Kidney (tissue), 14 donors: Measurements from ENCODE around the gene IL17C. TPM values are rescaled to one million over a fixed set of nuclear protein-coding genes. Genes with fewer than 3 reads are reported as not detected.

Experiments used
- DNase-seq, 5 donors: peaks; one replicate each; pipeline ENCODE4 v3.0.0-alpha.2; 2013 to 2020
- FAIRE-seq: peaks from 2 replicates; lab custom pipeline; 2012; peaks lifted over from hg19 to GRCh38; lab: Jason Lieb, UNC
- H3K27ac ChIP-seq, 2 donors: one replicate each; pipeline ENCODE4 v1.7.0; 2013; ENCODE audit warnings: low read depth in 2 of 2, low read length in 2 of 2, inconsistent platforms in 1 of 2
- H3K27me3 ChIP-seq: one replicate; pipeline ENCODE4 v1.7.1; 2013; ENCODE audit warnings: low read length, inconsistent platforms; ENCODE audit not compliant: control insufficient read depth, insufficient read depth
- H3K36me3 ChIP-seq, 3 donors: one replicate each; pipeline versions ENCODE4 v1.7.0 to v1.7.1; 2013; ENCODE audit warnings: low read length in 3 of 3, control low read depth in 1 of 3, inconsistent platforms in 1 of 3; ENCODE audit not compliant: insufficient read depth in 3 of 3, control insufficient read depth in 2 of 3
- H3K4me1 ChIP-seq, 3 donors: one replicate each; pipeline versions ENCODE4 v1.7.0 to v1.7.1; 2013; ENCODE audit warnings: low read length in 3 of 3, inconsistent platforms in 1 of 3, low read depth in 1 of 3; ENCODE audit not compliant: control insufficient read depth in 2 of 3, insufficient read depth in 2 of 3
- H3K4me3 ChIP-seq, 3 donors: one replicate each; pipeline versions ENCODE4 v1.7.0 to v1.8.1; 2013; ENCODE audit warnings: low read length in 3 of 3, control low read depth in 1 of 3, inconsistent platforms in 1 of 3
- H3K9ac ChIP-seq, 3 donors: one replicate each; pipeline versions ENCODE4 v1.7.0 to v1.7.1; 2013; ENCODE audit warnings: low read length in 3 of 3, control low read depth in 1 of 3, inconsistent platforms in 1 of 3
- H3K9me3 ChIP-seq, 3 donors: one replicate each; pipeline versions ENCODE4 v1.7.0 to v1.7.1; 2013; ENCODE audit warnings: low read length in 3 of 3, control low read depth in 1 of 3, inconsistent platforms in 1 of 3; ENCODE audit not compliant: control insufficient read depth in 2 of 3, insufficient read depth in 1 of 3
- CTCF ChIP-seq: IDR thresholded peaks from 3 replicates; pipeline ENCODE4 v1.5.1; 2012; ENCODE audit warnings: mild to moderate bottlenecking, moderate library complexity, borderline replicate concordance; ENCODE audit not compliant: insufficient read depth; ENCODE audit errors: extremely low read depth
- intact Hi-C: fragments of 100-400 bp; cut with DNase I; formaldehyde crosslinking; loops from one replicate; pipeline ENCODE4 v1.11.1; 2022
- polyA plus RNA-seq: library from polyadenylated mRNA; stranded (reverse); fragments of 350-450 nt; fragmentation: Illumina TruSeq; extraction: RNeasy Lipid Tissue Mini Kit (QIAGEN cat#74804); gene quantifications from one replicate; pipeline ENCODE4 v1.2.3, GENCODE V29; 2014; ENCODE audit warnings: low read depth, low replicate concordance; ENCODE audit not compliant: insufficient read depth
- total RNA-seq: library from RNA; stranded (reverse); fragmentation: NEBNext Ultra II Directional; extraction: Animal tissue kit (Norgen Biotek cat#: 25700); gene quantifications from one replicate; pipeline ENCODE4 v1.2.1, GENCODE V29; 2021
- donor health status: control.
- donor health status: control.
- donor health status: control.
- donor health status: control.
- donor health status: control.
- donor health status: DM: yes; HTN: yes; CAD: no.
- donor health status: Normal renal cell carcinoma (clear cell type).

The IL17C gene
- total and polyA plus RNA-seq, 2 donors from 2014 or later = not detected

GRCh38 chr16:88654363-88655052 lies 16.1 kb downstream of the IL17C start:
- no peak overlapping the region for H3K27ac ChIP-seq
- no peak overlapping the region for H3K4me3 ChIP-seq
- DNase-seq = no peak
- FAIRE-seq = no peak
- H3K9me3 ChIP-seq = no peaks in the 10 kb centered on the region
- H3K4me1 ChIP-seq = peaks cover 0 to 7% (median 3%) of the 10 kb centered on the region in 3 donors
- no peaks in the 10 kb centered on the region for H3K27me3 ChIP-seq
- no peak for TF ChIP-seq CTCF
- peaks cover 0 to 3% (median 0%) of the 10 kb centered on the region in 3 donors for H3K36me3 ChIP-seq
- no peak overlapping the region for H3K9ac ChIP-seq
- intact Hi-C loops = no loop called here

DNA sequence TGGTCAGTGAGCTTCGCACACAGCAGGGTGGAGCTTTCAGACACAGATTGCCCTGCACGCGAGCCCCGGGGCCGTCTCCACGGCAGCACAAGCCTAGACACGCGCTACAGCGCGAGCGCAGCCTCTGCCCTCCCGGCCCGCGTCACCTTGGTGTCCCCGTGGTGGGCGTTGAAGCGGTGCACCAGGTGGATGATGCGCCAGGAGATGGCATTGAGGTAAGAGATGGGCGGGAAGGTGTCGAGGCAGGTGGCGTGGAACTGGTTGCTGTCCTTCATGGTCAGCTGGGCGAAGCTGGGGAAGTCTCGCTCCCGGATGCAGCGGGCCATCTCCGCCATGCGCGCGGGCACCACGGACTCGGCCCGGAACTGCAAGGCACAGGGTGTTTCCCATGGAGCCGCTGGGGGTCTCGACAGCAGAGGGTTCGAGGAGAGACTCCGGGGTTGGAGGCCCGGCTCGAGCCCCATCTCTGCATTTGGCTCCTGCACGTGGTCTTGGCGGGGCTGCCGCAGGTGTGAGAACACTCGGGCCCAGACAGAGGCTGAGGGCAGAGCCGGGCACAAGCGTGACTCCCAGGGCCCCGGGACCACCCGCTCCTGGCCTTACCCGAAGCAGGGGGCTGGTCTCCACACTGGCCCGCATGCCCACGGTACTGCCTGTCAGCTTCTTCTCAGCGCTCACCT lies 16.8 kb downstream of the IL17C start:
- DNase-seq (peak in 1 of 5 donors; percentile 72), FAIRE-seq (no peak)
- Histone ChIP-seq H3K27ac (no peak overlapping the region), H3K4me3 (no peak overlapping the region), H3K27me3 (no peaks in the 10 kb centered on the region), H3K36me3 (peaks cover 0 to 3% (median 0%) of the 10 kb centered on the region in 3 donors), H3K9ac (no peak overlapping the region), H3K9me3 (no peaks in the 10 kb centered on the region), H3K4me1 (peaks cover 0 to 5% (median 1%) of the 10 kb centered on the region in 3 donors)
- intact Hi-C loops = no loop called here
- TF ChIP-seq CTCF = no peak

DNA sequence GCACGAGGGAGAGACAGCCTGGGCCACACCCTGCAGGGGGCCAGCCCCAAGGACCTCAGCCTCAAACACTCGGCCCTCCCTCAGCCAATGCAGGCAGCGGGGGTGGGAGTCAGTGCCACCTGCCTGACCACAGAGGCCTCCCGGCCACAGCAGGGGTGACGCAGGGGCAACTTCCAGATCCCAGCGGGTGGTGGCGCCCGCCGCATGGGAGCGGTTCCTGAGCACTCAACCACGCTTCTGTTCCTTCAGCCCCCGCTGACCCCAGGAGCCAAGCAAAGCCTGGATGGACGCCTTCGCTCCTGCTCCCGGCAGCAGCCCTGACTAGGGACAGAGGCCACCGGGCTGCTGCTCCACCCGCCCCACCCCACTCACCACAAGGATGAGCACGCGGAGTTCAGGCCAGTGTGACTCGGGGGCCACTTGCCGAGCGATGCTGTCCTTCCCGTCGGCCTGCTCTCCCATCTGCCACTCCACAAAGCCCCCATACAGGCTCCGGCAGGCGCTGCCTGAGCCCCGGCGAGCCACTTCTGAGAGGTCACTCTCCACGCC lies 17.4 kb downstream of the IL17C start:
- FAIRE-seq = no peak
- H3K36me3 ChIP-seq = peaks cover 0 to 3% (median 0%) of the 10 kb centered on the region in 3 donors
- intact Hi-C loops = no loop called here

More for the DNA sequence above, 17.4 kb downstream of the IL17C start:
- no peak overlapping the region for H3K4me3 ChIP-seq
- H3K9ac ChIP-seq = no peak overlapping the region
- TF ChIP-seq CTCF = no peak
- H3K9me3 ChIP-seq = no peaks in the 10 kb centered on the region
- no peaks in the 10 kb centered on the region for H3K27me3 ChIP-seq
- DNase-seq = no peak
- no peak overlapping the region for H3K27ac ChIP-seq
- H3K4me1 ChIP-seq = peaks cover 0 to 5% (median 0%) of the 10 kb centered on the region in 3 donors
